ENCODE measurements around the gene RASSF7. TPM values are rescaled to one million over a fixed set of nuclear protein-coding genes. Genes with fewer than 3 reads are reported as not detected.

RASSF7 gene
- polyA plus RNA-seq, 1 experiment, result 25.1 TPM

DNA sequence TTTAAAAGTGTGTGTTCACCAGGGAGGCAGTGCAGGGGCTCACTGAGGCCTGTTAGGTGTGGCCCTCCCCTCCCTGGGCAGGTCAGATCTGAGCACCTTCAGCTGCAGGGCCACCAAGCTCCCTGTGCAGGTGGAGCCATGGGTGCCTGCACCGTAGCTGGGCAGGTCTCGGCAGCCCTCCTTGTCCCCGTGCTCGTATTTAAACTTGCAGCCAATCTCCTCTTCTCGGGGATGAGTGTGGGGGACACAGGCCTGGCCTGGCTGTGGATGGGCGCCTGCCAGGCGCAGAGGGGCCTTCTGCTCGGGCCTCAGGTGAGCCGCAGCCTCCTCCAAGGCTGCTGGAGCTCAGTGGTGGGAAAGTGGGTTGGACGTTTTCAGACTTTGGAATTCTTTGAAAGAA is 34.6 kb downstream of the RASSF7 start:
- ChIA-PET POLR2A (no interaction called here), CTCF (no interaction called here)
- Histone ChIP-seq H3K27me3 (ENCODE audit: control insufficient read depth, insufficient read depth, low read length) (no peaks in the 10 kb centered on the region), H3K36me3 (ENCODE audit: control insufficient read depth, insufficient read depth, low read length) (peaks cover 44% of the 10 kb centered on the region), H3K4me3 (ENCODE audit: low read depth, low read length) (no peak overlapping the region)
- no peak for DNase-seq (ENCODE audit: low read depth)
- no peak for TF ChIP-seq CTCF (IDR thresholded peaks at IDR 0.05; ENCODE audit: insufficient read depth, low read depth, low read length)

- POLR2A ChIA-PET, result no interaction called here
- no peak for DNase-seq (ENCODE audit: low read depth)
- no peak overlapping the region for H3K4me3 ChIP-seq (ENCODE audit: low read depth, low read length)
- no peaks in the 10 kb centered on the region for H3K27me3 ChIP-seq (ENCODE audit: control insufficient read depth, insufficient read depth, low read length)
- TF ChIP-seq CTCF (IDR thresholded peaks at IDR 0.05; ENCODE audit: insufficient read depth, low read depth, low read length), result no peak
- CTCF ChIA-PET, result interaction anchor here (0.9 kb wide), 1 partner anchor 12 kb away, joined by 3 read pairs; no protein-coding TSS in a partner anchor
- H3K36me3 ChIP-seq (ENCODE audit: control insufficient read depth, insufficient read depth, low read length), result peaks cover 44% of the 10 kb centered on the region
Measured at GRCh38 chr11:596374-596773, 35.6 kb downstream of the RASSF7 start.

GRCh38 chr11:597166-597725 is 36.5 kb downstream of the RASSF7 start:
- CTCF ChIA-PET, result no interaction called here
- DNase-seq (ENCODE audit: low read depth), result no peak
- H3K27me3 ChIP-seq (ENCODE audit: control insufficient read depth, insufficient read depth, low read length), result no peaks in the 10 kb centered on the region
- POLR2A ChIA-PET, result no interaction called here
- TF ChIP-seq CTCF (IDR thresholded peaks at IDR 0.05; ENCODE audit: insufficient read depth, low read depth, low read length), result no peak
- H3K36me3 ChIP-seq (ENCODE audit: control insufficient read depth, insufficient read depth, low read length), result peaks cover 49% of the 10 kb centered on the region
- no peak overlapping the region for H3K4me3 ChIP-seq (ENCODE audit: low read depth, low read length)

DNA sequence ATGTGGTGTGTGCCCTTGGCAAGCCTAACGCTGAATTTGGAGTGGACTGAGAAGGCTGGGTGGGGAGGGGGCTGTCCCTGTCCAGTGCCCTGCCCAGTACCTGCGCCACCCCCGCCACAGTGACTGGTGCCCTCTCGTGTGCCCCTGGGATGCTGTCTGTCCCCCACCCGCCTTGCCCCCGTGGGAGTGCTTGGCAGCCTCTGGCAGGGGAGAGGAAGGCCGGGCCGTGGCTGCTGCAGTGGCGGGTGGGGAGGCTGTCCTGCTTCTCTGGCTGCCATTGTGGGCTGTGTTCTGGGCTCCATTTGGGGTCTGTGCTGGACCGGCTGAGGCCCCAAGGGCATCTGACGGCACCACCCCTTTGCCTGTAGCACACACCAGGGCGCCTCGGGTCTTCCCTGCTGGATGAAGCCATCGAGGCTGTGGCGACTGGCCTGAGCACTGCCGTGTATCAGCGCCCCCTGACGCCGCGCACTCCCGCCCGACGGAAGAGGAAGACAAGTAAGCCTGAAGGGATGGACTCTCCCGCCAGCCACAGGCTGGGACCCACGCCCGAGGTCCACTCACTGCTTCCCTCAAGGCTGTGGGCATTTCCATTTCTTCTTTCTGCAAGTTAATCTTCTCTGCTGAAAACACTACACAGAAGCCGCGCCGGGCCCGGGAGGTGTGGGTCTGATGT is 37.4 kb downstream of the RASSF7 start:
- DNase-seq (ENCODE audit: low read depth), result no peak
- ChIA-PET CTCF (no interaction called here), POLR2A (no interaction called here)
- H3K4me3 ChIP-seq (ENCODE audit: low read depth, low read length), result no peak overlapping the region
- TF ChIP-seq CTCF (IDR thresholded peaks at IDR 0.05; ENCODE audit: insufficient read depth, low read depth, low read length), result no peak
- H3K27me3 ChIP-seq (ENCODE audit: control insufficient read depth, insufficient read depth, low read length), result no peaks in the 10 kb centered on the region
- peaks cover 44% of the 10 kb centered on the region for H3K36me3 ChIP-seq (ENCODE audit: control insufficient read depth, insufficient read depth, low read length)

GRCh38 chr11:601573-602245 is 40.9 kb downstream of the RASSF7 start:
- Histone ChIP-seq H3K36me3 (ENCODE audit: control insufficient read depth, insufficient read depth, low read length) (peaks cover 51% of the 10 kb centered on the region), H3K27me3 (ENCODE audit: control insufficient read depth, insufficient read depth, low read length) (no peaks in the 10 kb centered on the region), H3K4me3 (ENCODE audit: low read depth, low read length) (no peak overlapping the region)
- POLR2A ChIA-PET, result no interaction called here
- DNase-seq (ENCODE audit: low read depth), result no peak
- CTCF ChIA-PET, result interaction anchor here (2.1 kb wide), 1 partner anchor 10 kb away, joined by 5 read pairs; no protein-coding TSS in a partner anchor
- TF ChIP-seq CTCF (IDR thresholded peaks at IDR 0.05; ENCODE audit: insufficient read depth, low read depth, low read length), result no peak
